Fibroblast of peridontal ligament (primary cell): Measurements from ENCODE around the gene DBF4.
"Not testable (repeated sequence)": the region's sequence is repeated elsewhere in the genome, so short reads cannot be mapped to it uniquely, and the experiment has no call there.

ENCODE experiments used
- DNase-seq: peaks from one replicate; pipeline ENCODE4 v3.0.0-alpha.2; 2010; ENCODE audit errors: extremely low read depth

DBF4 gene, protein sequence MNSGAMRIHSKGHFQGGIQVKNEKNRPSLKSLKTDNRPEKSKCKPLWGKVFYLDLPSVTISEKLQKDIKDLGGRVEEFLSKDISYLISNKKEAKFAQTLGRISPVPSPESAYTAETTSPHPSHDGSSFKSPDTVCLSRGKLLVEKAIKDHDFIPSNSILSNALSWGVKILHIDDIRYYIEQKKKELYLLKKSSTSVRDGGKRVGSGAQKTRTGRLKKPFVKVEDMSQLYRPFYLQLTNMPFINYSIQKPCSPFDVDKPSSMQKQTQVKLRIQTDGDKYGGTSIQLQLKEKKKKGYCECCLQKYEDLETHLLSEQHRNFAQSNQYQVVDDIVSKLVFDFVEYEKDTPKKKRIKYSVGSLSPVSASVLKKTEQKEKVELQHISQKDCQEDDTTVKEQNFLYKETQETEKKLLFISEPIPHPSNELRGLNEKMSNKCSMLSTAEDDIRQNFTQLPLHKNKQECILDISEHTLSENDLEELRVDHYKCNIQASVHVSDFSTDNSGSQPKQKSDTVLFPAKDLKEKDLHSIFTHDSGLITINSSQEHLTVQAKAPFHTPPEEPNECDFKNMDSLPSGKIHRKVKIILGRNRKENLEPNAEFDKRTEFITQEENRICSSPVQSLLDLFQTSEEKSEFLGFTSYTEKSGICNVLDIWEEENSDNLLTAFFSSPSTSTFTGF

DNA sequence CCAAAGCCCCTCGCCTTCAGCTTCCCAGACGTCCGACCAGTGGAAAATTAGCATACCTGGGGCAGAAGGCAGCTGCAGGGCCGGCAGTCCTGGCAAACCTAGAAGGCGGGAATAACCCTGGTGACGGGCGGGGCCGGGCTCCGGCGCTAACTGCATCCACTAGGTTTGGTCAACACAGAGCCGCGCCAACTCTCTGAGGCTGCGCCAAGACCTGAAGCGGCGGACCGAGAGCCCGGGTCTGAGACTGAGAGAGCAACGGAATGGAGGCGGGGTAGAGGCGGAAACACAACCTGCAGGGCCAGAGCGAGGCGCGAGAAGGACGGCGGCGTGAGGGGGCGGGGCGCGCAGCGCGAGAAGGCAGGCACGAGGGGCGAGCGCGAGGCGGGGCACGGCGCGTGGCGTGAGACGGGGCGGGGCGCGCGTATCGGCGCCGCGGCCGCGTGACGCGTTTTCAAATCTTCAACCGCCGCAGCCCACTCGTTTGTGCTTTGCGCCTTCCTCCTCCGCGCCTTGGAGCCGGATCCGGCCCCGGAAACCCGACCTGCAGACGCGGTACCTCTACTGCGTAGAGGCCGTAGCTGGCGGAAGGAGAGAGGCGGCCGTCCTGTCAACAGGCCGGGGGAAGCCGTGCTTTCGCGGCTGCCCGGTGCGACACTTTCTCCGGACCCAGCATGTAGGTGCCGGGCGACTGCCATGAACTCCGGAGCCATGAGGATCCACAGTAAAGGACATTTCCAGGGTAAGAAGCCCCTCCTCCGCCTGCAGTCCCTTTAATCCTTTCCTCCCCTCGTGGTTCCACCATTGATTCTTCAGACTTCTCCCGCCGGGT lies at the start of gene DBF4, which contains the start of gene SLC25A40:
Gene DBF4 (plus strand): TSS at position 454 of the 829 bp plus-strand sequence. CDS start 240 bp downstream, at position 694.
Gene SLC25A40 (minus strand): TSS at position 321 of the 829 bp plus-strand sequence. CDS start 17,633 bp downstream, outside the sequence.
- peak; percentile 84 for DNase-seq

GRCh38 chr7:87828383-87828782 lies 47.9 kb upstream of the DBF4 start:
- DNase-seq, result not testable (repeated sequence)

DNA sequence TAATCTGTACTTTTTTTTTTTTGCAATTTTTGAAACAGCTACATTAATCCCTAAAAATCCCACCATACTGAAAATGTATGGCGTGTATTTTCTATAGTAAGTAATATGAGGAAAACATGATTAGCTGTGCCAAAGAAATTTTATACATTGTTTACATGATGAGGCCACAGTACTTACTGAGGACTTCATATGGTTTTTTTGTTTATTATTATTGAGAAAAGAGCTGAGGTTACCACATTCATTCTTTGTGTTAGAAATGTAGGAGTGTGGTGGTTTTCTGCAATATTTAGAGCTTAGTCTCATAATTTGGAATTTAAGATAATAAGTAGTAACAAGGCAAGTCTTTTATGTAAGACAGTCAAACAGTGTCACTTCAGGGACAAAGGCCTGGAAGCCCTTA lies 45.2 kb upstream of the DBF4 start:
- peak; percentile 39 for DNase-seq

DNA sequence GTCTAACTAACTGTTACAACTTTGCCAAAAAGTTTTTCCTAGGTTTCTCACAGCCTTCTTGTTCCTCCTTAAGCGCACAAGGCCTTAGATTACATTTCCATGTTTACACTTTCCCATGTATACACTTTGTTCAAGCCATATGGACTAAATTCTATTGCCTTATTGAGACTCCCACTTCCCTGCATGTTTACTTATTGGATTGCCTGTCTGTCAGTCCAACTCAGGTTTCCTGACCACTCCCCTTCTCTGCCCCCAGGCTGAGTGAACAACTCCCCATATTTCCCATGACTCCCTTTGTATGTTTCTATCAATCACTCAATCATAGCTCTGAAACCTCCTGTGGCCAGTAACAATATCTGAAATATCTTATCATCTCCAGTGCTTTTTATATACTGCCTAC lies 43.2 kb upstream of the DBF4 start:
- DNase-seq, result peak; percentile 9

DNA sequence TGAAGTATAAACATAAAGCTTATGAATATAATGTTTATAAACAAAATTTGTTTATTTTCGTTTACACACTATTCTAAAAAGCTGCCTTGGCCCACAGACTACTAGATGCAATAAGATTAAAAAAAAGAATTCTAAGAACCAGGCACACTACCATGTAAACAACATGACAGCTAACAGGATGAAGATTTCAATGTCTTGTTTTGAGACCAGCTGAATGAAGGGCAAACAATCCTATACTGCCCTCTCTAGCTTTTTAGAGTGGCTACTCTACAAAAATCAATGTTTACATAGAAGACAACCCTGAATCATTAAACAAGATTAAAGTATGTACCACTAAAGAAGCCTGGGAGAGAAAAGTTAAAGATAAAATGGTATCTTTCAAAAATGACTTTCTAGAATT lies 38.7 kb upstream of the DBF4 start:
- no peak for DNase-seq

- DNase-seq, result peak; percentile 26
Observed at GRCh38 chr7:87850836-87851593, 25.3 kb upstream of the DBF4 start.

GRCh38 chr7:87852306-87852705 lies 24.0 kb upstream of the DBF4 start:
- no peak for DNase-seq

GRCh38 chr7:87853237-87853864 lies 22.9 kb upstream of the DBF4 start:
- peak; percentile 65 for DNase-seq

- no peak for DNase-seq
Observed at GRCh38 chr7:87858417-87859100, 17.7 kb upstream of the DBF4 start.

DNA sequence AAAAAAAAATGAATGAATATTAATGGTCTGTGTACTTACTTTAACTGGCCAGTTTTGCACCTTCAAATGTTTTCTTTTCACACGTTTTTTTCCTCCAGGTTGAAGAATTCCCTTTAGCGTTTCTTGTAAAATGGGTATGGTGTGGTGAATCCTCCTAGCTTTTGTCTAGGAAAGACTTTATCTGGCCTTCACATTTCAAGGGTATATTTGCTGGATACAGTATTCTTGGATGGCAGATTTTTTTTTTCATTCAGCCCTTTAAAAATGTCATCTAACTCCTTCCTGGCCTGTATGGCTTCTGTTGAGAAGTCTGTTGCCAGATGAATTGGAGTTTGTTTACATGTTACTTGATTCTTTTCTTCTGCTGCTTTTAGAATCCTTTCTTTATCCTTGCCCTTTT lies 10.2 kb upstream of the DBF4 start:
- no peak for DNase-seq

DNA sequence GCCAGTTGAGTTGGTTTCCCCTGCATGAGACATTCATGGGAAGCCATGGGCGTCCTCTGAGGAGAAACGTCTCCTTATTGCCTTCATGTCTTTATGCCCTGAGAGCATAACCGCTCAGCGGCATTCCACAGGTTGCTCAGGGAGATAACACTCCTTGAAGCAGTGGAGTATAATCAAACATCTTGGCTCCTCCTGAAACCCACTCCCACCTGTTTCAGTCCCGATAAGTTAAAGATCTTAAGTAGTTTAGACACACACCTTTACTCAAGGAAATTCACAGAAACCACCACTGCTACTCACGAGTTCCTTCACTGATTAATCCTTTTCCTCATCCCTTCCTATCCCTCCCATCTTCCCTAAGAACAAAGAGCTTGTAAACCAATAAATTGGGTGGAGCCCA lies 9.8 kb upstream of the DBF4 start:
- DNase-seq, result not testable (repeated sequence)

DNA sequence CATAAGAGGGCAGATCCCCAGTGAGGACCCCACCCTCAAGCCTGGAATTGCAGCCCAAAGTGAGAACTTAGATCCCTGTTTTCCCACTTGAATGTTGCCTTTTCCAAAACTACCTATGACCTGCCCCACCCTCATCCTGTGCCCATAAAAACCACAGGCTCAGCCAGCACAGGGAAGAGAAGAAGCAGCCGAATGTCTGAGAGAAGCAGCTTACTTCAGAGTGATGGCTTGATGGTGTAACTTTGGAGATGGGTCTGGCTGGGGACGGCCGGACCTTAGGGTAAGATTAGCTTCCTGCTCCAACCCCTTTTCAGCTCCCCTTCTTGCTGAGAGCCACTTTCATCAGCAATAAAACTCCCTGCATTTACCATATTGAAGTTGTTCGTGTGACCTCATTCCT lies 5.8 kb upstream of the DBF4 start:
- no peak for DNase-seq

DNA sequence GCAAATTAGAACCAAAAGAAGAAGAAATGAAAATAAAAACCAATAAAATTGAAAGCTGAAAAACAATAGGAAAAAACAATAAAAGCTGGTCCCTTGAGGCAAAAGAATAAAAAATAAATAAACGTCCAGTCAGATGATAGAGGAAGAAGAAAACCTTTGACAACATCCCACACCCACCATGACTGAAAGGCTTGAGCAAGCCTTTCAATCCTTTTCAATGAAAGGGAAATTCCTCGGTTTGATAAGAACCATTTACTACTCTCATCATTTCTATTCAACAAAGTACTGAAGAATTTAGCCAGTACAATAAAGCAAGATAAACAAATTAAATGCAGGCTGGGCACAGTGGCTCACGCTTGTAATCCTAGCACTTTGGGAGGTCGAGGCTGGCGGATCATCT lies 3.9 kb upstream of the DBF4 start:
- no peak for DNase-seq

GRCh38 chr7:87873328-87873727 lies 3.0 kb upstream of the DBF4 start:
- not testable (repeated sequence) for DNase-seq

GRCh38 chr7:87874066-87874465 lies 2.2 kb upstream of the DBF4 start:
- no peak for DNase-seq

DNA sequence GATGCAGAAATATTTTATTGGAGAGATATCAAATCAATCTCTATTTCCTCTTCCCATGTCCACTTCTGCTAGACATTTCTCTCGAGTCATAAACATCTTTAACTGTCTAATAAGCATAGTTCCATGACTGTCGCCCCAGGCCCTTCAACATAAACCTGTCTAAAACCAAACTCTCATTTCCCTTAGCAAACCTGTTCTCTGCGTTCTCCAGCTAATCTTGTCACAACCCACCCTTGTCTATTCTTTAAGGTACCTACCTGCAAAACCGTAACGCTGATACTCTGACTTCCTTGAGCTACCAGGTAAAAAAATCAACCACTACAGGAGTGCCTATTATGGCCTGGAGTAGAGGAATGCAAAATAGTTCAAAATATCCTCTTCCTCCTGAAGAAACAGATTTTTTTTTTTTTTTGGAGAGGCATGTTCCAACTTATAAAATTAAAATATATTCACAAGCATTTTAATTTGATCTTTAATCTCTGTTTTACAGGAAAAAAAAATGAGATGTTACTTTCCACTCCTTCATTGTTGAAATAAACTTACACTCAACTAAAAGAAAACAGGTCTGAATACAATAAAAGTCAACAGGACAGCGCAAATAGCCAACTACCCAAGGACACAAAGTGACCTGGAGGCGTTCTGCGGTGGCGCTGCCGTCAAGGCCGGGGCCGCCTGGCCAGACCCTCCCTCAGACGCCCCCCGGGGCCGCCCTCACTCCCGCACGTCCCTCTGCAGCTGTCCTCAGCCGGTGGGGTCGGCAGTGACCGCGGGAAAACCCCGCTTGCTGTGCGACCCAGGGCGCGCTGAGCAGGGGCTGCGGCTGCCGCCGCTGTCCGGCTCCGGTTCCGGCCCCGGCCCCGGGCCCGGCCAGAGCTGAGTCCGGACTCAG lies 898 bp upstream of the DBF4 start:
- DNase-seq, result no peak

DNA sequence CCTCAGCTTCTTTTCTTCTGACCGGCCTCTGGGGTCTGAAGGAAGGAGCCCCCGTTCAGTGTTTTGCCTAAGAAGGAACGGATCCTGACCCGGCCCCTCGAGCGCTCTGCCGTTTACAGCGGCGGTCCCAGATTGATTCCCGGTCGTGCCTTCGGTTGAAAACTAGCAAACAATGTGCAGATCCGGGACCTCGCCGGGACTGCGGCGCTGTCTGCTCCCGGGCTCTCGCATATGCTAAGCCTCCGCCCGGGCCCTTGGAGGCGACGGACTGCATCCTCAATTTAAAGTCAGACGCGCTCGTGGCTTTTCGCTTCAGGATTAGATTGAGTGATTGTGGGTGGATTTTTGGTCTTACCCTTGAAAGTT lies 559 bp downstream of the DBF4 start:
- peak; percentile 52 for DNase-seq

- peak; percentile 37 for DNase-seq
Observed at GRCh38 chr7:87877366-87878040, 1.2 kb downstream of the DBF4 start.

DNA sequence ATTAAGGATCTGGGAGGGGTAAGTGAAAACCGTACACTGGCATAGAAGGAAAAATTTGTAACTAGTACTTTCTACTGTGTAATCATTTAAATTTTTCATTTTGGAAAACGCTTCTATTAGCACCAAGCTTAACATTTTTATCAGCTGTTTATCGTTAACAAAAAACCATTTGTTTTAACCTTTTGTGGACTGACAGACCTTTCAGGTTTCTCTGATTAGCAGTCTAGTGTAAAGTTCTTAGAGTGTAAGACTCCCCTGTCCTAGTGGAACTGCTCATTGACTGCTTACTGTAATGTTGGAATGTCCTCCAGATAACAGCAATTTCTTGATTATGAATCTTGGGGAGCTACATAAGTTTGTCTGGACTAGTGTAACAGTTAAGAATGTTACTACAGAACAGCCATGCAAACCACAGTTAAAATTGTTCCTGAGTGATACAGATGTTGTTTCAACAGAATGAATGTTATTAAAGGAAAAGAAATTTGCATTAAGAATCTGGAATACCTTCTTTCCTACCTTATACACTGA lies 2.0 kb downstream of the DBF4 start:
- DNase-seq, result peak; percentile 51
